NCI-H1436 (cell line): ENCODE results near the gene RASAL2.
"Not testable (repeated sequence)": the region's sequence is repeated elsewhere in the genome, so short reads cannot be mapped to it uniquely, and the experiment has no call there.

Experiments used
- DNase-seq: peaks from one replicate; lab custom pipeline; 2025; lab: John Stamatoyannopoulos, UW

RASAL2 gene

DNA sequence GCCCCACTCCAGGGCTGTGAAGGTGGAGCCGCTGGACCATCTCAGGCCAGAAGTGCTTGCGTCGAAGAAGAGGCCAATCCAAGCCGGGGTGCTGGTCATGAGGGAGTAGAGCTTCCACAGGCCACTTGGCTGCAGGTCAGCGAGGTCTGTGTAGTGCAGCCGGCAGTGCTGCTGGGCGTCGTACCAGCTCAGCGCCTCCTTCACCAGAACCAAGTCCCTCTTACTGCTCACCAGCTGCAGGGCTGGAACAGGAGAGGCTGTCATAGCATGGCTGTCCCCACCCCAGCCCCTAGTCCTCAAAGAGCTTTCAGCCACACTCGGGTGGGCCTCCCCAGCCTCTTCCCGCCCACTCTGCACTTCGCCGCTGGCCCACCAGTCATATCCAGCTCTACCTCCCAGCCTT lies 400.7 kb downstream of the RASAL2 start:
- no peak for DNase-seq

DNA sequence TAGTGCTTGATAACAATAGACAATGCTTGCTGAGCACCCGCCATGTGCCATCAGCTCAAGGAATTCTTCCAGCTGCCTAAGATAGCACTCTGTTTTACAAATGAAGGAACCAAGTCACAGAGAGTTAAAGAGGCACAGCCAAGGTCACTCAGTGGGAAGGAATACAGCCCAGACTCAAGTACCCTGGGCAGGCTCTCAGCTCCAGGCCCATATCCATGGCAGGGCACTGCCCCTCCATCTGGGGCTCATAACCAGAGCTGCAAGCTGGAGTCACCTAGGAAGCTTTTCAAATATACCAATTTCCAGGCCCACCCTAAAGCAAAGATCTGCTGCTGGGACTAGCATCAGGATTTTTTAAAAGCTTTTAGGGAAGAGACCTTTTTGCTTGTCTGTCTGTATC lies 401.3 kb downstream of the RASAL2 start:
- no peak for DNase-seq

DNA sequence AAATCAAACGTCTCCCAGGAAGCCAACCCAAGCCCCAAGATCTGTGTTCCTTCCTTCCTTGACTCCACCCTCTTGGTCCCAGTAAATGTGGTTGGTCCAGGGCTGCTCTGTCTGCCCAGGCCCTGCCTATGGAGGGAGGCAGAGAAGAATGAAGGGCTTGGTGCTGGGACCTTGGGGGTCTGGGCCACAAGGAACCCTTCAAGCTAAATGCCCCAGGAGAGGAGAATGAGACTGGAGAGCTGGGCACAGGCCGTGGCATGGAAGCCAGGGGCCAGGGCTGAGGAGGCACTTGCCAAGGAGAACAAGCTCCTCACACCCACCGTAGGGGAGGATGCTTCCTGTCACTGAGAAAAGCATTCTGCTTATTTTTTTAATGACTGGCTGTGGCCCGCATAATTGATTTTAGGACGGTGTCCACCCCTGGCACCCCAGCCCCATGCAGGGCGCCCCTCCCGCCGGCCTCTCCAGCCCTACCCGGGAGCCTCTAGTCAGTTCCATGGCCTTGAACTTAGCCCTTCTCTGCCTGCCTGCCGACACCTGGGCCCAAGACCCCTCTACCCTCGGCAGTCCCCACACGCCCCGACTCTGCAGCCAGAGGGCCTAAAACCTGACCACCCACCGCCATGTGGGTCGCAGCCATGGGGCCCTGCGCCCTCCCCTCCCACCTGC lies 402.0 kb downstream of the RASAL2 start:
- no peak for DNase-seq

DNA sequence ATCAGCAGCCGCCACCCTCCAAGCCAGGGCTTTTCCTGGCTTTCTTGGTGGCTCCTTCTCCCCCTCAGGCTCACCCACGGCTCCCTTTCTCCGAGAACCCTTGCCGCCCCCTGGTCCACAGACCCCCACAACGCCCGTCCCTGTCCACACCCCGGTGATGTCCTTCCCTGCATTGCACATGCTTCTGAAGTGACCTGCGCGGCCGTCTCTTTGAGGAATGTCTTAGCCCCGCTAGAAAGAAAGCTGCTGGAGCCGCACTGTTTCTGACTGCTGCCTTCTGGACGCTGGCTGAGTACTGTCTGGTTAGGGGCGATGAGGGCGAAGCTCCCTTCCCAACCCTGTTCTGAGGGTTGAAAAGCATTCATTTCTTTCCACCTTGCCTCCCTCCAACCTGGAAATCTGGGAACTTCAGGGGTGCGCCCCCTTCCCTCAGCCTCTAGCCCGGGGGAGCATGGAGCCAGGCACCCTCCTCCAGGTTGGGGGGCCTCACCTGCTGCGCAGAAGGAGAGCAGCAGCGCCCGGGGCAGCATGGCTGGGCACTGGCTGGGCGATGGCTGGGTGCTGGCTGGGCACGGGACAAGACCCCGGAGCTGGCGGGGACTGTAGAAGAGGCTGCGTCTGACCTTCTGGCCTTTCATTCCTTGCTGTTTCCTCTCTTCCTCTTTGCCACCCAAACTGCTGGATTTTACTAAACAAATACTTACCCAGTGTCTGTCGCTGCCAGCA lies 402.7 kb downstream of the RASAL2 start, which contains the start of gene CLEC20A:
Gene CLEC20A (minus strand): TSS at position 555 of the 726 bp plus-strand sequence. CDS start 25 bp downstream, at position 530.
- no peak for DNase-seq

DNA sequence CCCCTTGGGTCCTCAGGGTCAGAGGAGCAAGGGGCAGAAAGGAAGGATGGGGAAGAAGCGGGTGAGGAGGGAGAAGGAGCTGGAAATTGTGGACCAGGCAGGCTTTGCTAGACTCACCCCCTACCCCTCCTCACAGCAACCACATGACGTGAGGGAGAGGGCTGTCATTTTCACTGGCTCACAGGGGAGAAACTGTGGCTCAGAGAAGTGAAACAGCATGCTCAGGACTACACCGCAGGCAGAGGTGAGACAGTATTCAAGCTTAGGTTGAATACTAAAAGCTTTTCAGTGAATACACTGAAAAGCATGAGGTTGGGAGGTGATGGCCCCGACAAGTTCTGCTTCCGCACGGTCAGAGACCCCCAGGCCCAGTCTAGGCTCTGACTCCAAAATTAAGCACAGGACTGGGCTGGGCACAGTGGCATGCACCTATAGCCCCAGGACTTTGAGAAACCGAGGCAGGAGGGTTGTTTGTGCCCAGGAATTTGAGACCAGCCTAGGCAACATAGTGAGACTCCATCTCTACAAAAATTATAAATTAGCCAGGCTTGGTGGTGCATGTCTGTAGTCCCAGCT lies 404.1 kb downstream of the RASAL2 start:
- DNase-seq = no peak

DNA sequence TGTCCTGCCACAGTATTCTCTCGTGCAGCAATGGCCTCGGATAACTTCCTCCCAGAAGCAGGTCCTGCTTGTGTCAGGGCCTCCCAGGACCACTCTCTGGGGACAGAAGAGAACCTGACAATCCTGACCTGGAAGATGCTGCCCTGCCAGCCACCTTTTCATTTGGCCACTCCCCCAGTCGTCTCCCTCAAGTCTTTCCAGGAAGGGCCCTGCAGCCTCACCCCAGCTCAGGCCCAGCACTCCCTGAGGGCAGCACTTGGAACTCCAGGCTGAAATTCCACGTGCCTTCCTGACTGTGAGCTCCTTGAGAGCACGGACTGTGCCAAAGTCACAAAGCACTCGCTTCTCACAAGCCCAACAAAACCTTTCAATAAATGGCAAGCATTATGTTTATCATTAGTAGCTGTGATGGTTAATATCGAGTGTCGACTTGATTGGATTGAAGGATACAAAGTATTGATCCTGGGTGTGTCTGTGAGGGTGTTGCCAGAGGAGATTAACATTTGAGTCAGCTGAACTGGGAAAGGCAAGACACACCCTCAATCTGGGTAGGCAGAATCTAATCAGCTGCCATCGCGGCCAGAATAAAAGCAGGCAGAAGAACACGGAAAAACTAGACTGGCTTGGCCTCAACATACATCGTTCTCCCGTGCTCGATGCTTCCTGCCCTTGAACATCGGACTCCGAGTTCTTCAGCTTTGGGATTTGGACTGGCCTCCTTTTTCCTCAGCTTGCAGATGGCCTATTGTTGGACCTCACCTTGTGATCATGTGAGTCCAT lies 405.2 kb downstream of the RASAL2 start:
- DNase-seq = no peak

DNA sequence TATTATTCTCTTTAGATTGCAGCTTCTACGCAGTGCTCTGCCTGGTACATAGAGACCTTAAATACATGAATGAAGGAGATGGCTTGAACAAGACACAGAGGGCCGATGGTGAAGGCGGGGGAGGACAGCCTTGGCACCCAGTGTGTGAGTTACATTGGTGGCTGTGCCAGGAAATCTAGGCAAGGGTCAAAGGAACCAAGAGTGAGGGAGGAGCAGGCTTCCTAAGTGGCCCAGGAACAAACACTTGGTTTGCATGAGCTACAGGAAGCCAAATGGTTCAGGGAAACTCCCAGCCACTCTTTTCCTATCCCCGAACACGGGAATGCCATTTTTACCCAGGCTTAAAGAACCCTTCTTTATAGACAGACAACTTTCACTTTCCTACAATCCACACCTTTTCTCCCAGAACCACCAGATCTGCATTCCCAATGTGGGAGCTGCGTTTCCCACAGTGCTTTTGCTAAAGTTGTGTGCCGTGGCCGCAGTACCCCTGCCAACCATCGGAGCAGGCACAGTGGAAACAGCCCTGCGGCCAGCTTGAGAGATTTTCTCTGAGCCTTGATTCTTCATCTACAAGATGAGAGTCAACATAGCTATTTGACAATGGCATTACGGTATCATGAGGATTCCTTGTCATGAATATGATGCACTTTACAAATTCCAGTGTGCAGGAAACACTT lies 406.3 kb downstream of the RASAL2 start:
- no peak for DNase-seq

DNA sequence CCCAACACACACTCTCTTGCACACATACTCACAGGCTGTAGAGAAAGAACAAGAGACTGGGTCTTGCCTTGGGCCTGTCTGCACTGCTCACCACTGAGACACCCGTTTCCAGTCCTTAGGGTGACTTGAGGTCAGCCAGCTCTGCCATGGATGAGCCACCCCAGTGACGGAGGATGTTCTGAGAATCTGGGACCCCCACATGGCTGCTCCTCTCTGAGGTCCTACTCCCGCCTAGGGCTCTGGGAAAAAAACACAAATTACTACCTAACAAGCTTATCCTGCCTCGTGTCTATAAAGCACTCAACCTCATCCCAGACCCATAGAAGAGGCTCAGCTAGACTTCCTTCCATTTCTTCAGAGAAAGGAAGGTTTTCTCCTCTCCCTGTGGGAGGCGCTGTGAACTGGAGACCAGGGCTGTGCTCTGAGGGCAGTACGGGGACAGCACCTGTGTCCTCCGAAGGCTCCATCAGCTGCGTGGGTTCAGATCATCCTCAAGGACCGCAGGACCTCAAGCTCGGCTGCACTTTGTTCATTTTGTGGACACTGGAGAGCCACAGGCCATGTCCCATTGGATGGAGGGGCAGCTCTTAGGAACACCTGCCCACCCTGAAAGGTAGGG lies 407.1 kb downstream of the RASAL2 start:
- no peak for DNase-seq

DNA sequence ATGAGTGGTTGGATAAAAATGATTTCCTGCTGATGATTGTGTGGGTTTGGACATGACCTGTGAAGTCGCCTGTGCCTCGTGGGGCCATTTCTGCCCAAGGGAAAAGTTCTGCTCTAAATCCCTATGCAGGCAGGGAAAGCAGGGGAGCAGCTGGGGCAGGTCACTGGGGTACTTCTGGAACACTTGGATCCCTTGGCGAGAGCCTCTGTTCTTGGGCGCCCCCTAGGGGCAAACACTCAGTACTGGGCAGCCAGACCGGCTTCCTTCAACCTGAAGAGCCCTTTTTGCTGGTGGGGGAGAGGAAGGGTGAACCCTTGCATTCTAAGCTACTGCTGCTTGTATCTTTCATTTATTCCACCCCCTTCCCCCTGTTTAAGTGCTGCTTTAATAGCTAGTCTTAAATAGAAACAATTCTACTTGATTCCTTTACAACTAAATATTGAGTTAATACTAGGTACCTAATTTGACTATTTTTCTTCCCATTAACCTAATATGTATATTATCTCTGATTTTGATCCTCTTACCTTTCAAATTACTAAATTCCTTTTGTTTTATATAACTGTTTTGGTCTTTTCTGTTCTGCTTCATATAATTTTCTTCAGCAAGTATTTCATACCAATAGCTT lies 407.9 kb downstream of the RASAL2 start:
- DNase-seq = peak; percentile 65

DNA sequence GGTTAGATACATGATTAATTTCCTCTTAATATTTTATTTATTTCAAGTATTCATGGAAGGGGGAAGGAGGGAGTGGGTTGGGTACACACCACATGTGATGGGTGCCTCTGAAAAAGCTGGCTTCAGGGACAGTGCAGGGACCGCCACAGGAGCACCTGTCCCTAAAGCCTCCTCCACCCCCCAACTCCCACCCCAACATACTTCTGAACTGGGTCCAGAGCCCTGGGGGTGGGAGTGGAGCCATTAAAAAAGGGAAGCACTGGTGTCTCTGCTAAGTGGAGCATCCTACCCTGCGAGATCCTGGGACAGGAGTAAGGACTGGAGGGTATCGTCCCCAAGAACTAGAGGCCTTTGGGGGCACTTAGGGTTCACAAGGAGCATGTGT lies 408.4 kb downstream of the RASAL2 start:
- no peak for DNase-seq

DNA sequence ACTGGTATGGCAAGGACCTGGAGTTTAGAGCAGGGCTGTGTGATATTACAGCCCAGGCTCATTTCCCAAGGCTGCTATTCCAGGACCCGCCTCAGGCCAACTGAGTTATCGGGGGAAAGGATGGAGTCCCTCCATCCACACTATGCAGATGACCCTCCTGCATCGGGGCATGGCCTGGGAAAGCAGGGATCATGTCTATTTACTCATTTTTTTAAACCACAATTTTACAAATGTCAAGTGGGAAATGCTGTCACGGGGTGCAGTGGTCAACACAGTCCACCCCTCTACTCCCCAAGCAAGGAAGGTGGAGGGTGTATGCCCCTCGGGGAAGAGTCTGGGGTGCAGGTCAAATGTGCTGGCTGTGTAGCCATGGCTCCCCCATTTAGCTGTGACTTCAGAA lies 409.0 kb downstream of the RASAL2 start:
- no peak for DNase-seq

DNA sequence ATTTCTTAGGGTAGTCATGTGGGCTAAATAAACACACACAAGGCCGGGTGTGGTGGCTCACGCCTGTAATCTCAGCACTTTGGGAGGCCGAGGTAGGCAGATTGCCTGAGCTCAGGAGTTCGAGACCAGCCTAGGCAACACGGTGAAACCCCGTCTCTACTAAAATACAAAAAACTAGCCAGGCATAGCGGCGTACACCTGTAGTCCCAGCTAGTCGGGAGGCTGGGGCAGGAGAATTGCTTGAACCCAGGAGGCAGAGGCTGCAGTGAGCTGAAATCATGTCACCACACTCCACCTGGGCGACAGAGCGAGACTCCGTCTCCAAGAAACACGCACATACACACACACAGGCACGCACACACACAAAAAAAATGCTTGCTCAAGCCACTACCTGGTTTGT lies 409.4 kb downstream of the RASAL2 start:
- DNase-seq = not testable (repeated sequence)

DNA sequence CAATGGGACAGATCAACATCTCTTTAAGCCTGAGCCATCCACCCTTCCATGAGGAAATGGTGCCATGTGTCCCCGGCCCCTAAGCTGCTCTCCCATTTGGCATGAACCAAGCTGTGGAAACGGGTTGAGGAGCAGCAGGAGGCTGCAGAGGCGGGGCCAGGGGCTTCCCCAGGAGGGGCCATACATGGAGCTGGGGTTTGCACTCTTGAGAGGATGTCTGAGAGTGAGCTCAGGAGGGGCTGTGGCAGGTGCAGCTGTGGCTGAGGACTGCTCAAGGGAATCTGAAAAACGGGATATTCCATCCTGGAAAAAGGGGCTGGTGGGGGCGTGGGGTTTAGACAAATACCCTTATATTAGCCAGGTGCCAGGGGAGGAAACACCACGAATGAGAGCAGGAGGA lies 409.9 kb downstream of the RASAL2 start:
- no peak for DNase-seq

DNA sequence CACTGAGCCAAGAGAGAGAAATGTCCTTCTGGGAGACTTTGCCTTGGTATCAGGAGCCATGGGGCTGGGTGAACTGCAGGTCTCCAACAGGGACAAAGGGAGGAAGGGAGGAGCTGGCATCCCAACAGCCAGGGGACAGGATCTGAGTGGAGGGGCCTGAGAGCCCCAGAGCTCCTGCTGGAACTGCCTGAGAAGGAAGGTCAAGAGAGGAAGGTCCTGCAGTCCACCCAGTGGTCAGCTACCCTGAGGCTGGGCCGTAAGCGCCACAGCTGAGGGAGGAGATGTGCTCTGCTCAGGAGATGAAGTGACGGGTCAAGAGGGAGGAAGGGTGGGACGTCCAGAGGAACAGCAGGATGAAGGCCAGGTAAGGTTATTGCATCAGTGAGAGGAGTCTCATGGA lies 410.4 kb downstream of the RASAL2 start:
- no peak for DNase-seq

DNA sequence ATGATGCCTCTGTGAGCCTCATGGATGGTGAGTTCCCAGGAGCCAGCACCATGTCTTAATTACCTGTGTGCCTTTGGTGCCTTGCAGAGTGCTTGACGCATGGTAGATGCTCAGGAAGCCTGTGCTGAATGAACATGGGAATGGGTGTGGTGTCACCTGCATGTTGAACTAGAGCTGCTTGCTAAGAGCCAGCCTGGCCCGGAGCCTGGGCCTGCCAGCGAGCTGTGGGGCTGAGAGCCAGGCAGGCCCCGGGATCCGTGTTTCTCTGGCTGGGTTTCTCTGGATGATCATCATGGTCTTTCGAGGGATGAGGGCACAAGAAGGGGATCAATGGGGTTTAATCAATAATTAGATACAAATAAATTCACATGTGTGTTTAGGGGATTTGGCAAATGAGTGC lies 412.3 kb downstream of the RASAL2 start:
- no peak for DNase-seq

DNA sequence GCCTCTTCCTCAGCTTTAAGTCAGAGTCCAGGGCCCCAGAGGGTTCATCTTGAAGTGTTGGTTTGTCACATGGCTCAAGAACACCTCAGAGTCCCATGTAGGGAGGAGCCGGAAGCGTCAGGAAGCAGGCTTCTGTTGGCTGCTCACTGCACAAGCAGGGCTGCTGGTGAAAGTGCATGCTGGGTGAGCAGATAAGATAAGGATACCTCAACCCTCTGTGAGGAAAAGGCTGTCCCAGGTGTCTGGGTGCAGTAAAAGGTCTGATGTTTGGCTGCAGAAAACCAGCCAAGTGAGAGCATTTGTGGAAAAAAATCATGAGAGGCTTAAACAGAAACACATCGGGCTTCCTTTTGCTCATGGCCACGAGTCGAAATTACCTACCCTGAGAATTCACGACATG lies 412.8 kb downstream of the RASAL2 start:
- DNase-seq = no peak

DNA sequence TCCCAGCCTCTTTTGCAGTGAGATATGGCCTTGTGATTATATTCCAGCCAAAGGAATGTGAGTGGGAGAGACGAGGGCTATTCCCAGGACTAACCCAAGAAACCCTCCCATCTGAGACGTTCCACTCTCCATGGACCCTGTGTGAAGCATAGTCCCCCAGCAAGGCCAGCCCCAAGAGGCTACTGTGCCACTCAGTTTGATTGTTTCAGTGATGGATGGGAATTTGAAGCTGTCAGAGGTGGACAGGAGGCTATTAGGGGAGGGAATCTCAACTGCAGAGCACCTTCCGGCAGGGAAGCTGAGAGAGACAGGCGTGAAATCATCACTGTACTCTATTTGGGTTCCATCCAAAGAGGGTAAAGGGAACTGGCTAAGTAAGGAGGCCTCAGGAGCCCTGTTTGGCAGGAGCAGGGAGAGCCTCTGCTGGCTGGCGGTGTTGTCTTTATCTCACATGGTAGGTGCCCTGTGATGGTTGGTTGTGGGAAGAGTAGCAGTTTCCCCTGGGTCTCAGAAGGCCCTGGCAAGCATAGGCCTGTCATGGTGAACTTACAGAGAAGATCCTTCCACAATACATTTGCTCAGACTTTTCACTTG lies 415.6 kb downstream of the RASAL2 start:
- no peak for DNase-seq

DNA sequence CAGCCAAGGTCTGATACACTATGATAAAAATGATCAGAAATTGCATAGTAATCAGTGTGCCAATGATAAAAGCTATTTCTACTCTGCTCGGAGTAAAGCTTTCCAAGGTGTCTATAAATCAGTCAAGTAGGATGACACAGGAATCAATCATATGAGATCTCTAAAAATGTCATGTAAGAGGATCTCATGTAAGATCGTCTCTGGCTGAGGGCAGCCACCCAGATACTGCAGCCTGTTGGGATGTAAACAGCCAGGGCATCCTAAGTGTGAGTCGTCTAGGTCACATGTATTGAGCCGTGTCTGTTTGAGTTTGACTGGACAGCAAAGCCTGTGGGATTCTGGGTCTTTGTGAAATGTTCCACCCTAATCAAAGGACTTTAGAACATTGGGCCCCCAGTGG lies 416.3 kb downstream of the RASAL2 start:
- no peak for DNase-seq

DNA sequence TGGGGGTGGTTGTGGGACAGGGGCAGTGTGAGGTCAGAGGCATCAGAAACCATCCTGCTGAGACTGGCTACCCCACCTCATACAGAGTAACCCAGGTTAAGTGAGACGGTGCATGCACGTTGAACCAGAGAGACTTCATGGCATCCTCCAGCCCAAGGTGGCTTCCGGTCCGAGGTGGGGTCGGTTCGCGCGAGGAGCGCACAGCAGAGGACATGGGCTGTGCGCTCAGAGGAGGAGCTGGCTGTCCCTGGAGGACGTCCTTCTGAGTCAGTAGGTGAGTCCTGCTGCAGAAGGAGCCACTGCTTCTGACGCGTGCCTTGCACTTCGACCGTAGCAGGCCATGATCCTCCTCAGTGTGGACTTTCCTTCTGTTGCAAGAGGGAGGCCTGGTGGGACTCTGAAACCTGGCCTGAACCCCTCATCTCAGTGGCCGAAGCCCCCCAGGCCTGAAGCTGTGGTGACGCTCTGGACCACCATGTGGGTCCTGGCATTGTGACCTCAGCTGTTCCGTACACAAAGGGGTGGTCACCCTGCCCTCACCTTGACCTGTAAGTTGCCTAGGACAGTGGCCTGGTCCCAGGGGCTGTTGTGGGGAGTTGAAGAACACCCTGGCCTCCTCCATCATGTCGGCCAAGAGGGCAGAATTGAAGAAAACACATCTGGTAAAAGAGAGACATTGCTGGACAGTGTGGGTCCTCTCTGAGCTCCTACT lies 418.8 kb downstream of the RASAL2 start, which contains the start of gene TEX35:
Gene TEX35 (plus strand): TSS at position 544 of the 712 bp plus-strand sequence. CDS start 80 bp downstream, at position 624.
- no peak for DNase-seq
